HEK293 (cell line): ENCODE results near the gene FAM3C.

Experiments
- CTCF ChIA-PET: fragments of 350-600 bp; formaldehyde crosslinking; extraction: SDS; loops from one replicate; lab custom pipeline; 2021; ENCODE audit warnings: antibody characterized with exemption; lab: Yijun Ruan, JAX
- POLR2A ChIA-PET: fragments of 300-600 bp; formaldehyde crosslinking; extraction: SDS; loops from one replicate; lab custom pipeline; 2020; ENCODE audit warnings: antibody characterized with exemption, inconsistent platforms; lab: Yijun Ruan, JAX
- H3K27ac ChIP-seq: fragments of 200-500 bp; sonication (Bioruptor generic); 2 replicates; pipeline ENCODE4 v1.5.1; 2014; ENCODE audit warnings: low read depth, low read length, control low read depth, inconsistent platforms; ENCODE audit errors: extremely low read depth
- H3K36me3 ChIP-seq, 2 experiments: fragments of 200-500 bp in 1 of 2; sonication (Bioruptor generic) in 1 of 2; 1 replicate in 1 of 2; 2 replicates in 1 of 2; pipeline ENCODE4 v1.5.1; 2014 to 2017; ENCODE audit warnings: inconsistent platforms in 2 of 2, low read length in 2 of 2; ENCODE audit not compliant: control insufficient read depth in 2 of 2, insufficient read depth in 1 of 2
- H3K4me1 ChIP-seq: fragments of 200-500 bp; sonication (Bioruptor generic); 2 replicates; pipeline ENCODE4 v1.5.1; 2014; ENCODE audit warnings: mild to moderate bottlenecking, low read length, inconsistent platforms; ENCODE audit not compliant: control insufficient read depth, insufficient read depth
- H3K4me3 ChIP-seq: 2 replicates; pipeline ENCODE4 v1.5.1; 2011; ENCODE audit warnings: low read depth, mild to moderate bottlenecking, control low read depth, low read length, moderate library complexity
- H3K9me3 ChIP-seq: fragments of 200-500 bp; sonication (Bioruptor generic); 2 replicates; pipeline ENCODE4 v1.5.1; 2014; ENCODE audit warnings: low read depth, low read length, inconsistent platforms; ENCODE audit not compliant: control insufficient read depth, insufficient read depth
- SALL2 ChIP-seq: fragments of 450-650 bp; formaldehyde crosslinking; IDR thresholded peaks from 2 replicates; pipeline ENCODE4 v1.5.0; 2017; ENCODE audit warnings: missing biosample characterization, mild to moderate bottlenecking, missing genetic modification characterization, borderline replicate concordance
- YY2 ChIP-seq: fragments of 450-650 bp; formaldehyde crosslinking; IDR thresholded peaks from 2 replicates; pipeline ENCODE4 v1.5.1; 2016; ENCODE audit warnings: missing biosample characterization, missing genetic modification characterization
- ZBTB26 ChIP-seq: fragments of 450-650 bp; formaldehyde crosslinking; optimal IDR thresholded peaks from 2 replicates; pipeline ENCODE3; 2016; ENCODE audit warnings: missing biosample characterization, mild to moderate bottlenecking, missing genetic modification characterization
- ZNF138 ChIP-seq: fragments of 450-650 bp; formaldehyde crosslinking; IDR thresholded peaks from 2 replicates; pipeline ENCODE4 v1.5.1; 2016; ENCODE audit warnings: missing biosample characterization, missing genetic modification characterization, borderline replicate concordance
- ZNF16 ChIP-seq: fragments of 450-650 bp; formaldehyde crosslinking; IDR thresholded peaks from 2 replicates; pipeline ENCODE4 v1.5.1; 2016; ENCODE audit warnings: low read depth, missing biosample characterization, missing genetic modification characterization
- ZNF391 ChIP-seq: fragments of 450-650 bp; formaldehyde crosslinking; IDR thresholded peaks from 2 replicates; pipeline ENCODE4 v1.5.1; 2016; ENCODE audit warnings: low read depth, missing biosample characterization, missing genetic modification characterization, borderline replicate concordance
- ZNF416 ChIP-seq: fragments of 450-650 bp; formaldehyde crosslinking; IDR thresholded peaks from 2 replicates; pipeline ENCODE4 v1.5.1; 2016; ENCODE audit warnings: missing biosample characterization, missing genetic modification characterization
- ZNF488 ChIP-seq: fragments of 450-650 bp; formaldehyde crosslinking; IDR thresholded peaks from 2 replicates; pipeline ENCODE4 v1.5.1; 2016; ENCODE audit warnings: missing biosample characterization, missing genetic modification characterization
- ZNF510 ChIP-seq: fragments of 450-650 bp; formaldehyde crosslinking; IDR thresholded peaks from 2 replicates; pipeline ENCODE4 v1.5.1; 2018; ENCODE audit warnings: mild to moderate bottlenecking, missing genetic modification characterization, missing biosample characterization; ENCODE audit not compliant: insufficient replicate concordance
- ZNF518A ChIP-seq: fragments of 450-650 bp; formaldehyde crosslinking; conservative IDR thresholded peaks from 2 replicates; pipeline ENCODE4 v1.5.1; 2016; ENCODE audit warnings: low read depth, missing biosample characterization, missing genetic modification characterization
- ZNF530 ChIP-seq: fragments of 450-650 bp; formaldehyde crosslinking; IDR thresholded peaks from 2 replicates; pipeline ENCODE4 v1.5.1; 2016; ENCODE audit warnings: low read depth, missing biosample characterization, missing genetic modification characterization
- ZNF555 ChIP-seq: fragments of 450-650 bp; formaldehyde crosslinking; conservative IDR thresholded peaks from 2 replicates; pipeline ENCODE4 v1.5.1; 2017; ENCODE audit warnings: missing biosample characterization, mild to moderate bottlenecking, missing genetic modification characterization, inconsistent platforms
- ZNF560 ChIP-seq: fragments of 450-650 bp; formaldehyde crosslinking; IDR thresholded peaks from 2 replicates; pipeline ENCODE4 v1.5.1; 2017; ENCODE audit warnings: missing biosample characterization, missing genetic modification characterization, borderline replicate concordance
- ZNF621 ChIP-seq: fragments of 450-650 bp; formaldehyde crosslinking; IDR thresholded peaks from 2 replicates; pipeline ENCODE4 v1.5.1; 2017; ENCODE audit warnings: missing biosample characterization, missing genetic modification characterization
- ZNF639 ChIP-seq: fragments of 450-650 bp; formaldehyde crosslinking; IDR thresholded peaks from 2 replicates; pipeline ENCODE4 v1.5.1; 2016; ENCODE audit warnings: missing biosample characterization, missing genetic modification characterization
- ZNF677 ChIP-seq: fragments of 450-650 bp; IDR thresholded peaks from 2 replicates; pipeline ENCODE4 v1.5.0; 2018; ENCODE audit warnings: missing biosample characterization, mild to moderate bottlenecking, missing genetic modification characterization, moderate library complexity
- ZSCAN23 ChIP-seq: fragments of 450-650 bp; formaldehyde crosslinking; IDR thresholded peaks from 2 replicates; pipeline ENCODE4 v1.5.1; 2016; ENCODE audit warnings: missing biosample characterization, missing genetic modification characterization
- ZSCAN4 ChIP-seq: fragments of 450-650 bp; formaldehyde crosslinking; IDR thresholded peaks from 2 replicates; pipeline ENCODE4 v1.5.1; 2017; ENCODE audit warnings: missing biosample characterization, missing genetic modification characterization

The FAM3C gene

GRCh38 chr7:121390617-121391016 is 5.5 kb downstream of the FAM3C start:
- Histone ChIP-seq H3K27ac (no peak overlapping the region), H3K36me3 (peaks cover 0 to 4% of the 10 kb centered on the region in 2 experiments; a peak in 1 of 3 replicates), H3K9me3 (no peaks in the 10 kb centered on the region), H3K4me3 (no peak overlapping the region), H3K4me1 (no peaks in the 10 kb centered on the region)
- ChIA-PET POLR2A (no interaction called here), CTCF (interaction anchor here (0.5 kb wide), 2 partner anchors 154 to 363 kb away, joined by 4 to 5 read pairs; no protein-coding TSS in a partner anchor)
- TF ChIP-seq ZNF518A (tag by site-specific recombination), result no peak
- no peak for TF ChIP-seq ZNF639 (tag by site-specific recombination)
- TF ChIP-seq ZNF391 (tag by site-specific recombination), result no peak
- TF ChIP-seq YY2, result no peak
- TF ChIP-seq ZSCAN23 (tag by site-specific recombination), result no peak
- TF ChIP-seq ZNF677 (tag by site-specific recombination), result no peak
- no peak for TF ChIP-seq ZNF560 (tag by site-specific recombination)
- TF ChIP-seq ZNF16, result no peak
- TF ChIP-seq ZNF416, result no peak
- TF ChIP-seq ZSCAN4, result no peak
- TF ChIP-seq ZNF138, result no peak
- TF ChIP-seq ZNF488 (tag by site-specific recombination), result no peak
- no peak for TF ChIP-seq ZNF621
- no peak for TF ChIP-seq SALL2
- TF ChIP-seq ZBTB26 (tag by site-specific recombination), result no peak
- TF ChIP-seq ZNF530, result no peak
- TF ChIP-seq ZNF555 (tag by site-specific recombination), result no peak
- no peak for TF ChIP-seq ZNF510 (tag by site-specific recombination)
